GM21737 (cell line): ENCODE data around the gene CDK5RAP2.
"Not testable (repeated sequence)": the region's sequence is repeated elsewhere in the genome, so short reads cannot be mapped to it uniquely, and the experiment has no call there.

Experiments used
- ATAC-seq: cut with Tn5 transposase; IDR thresholded peaks from one replicate; pipeline ENCODE4 v1.9.1; 2021; ENCODE audit warnings: mild to moderate bottlenecking, moderate library complexity; ENCODE audit not compliant: unreplicated experiment

CDK5RAP2 gene

GRCh38 chr9:120515996-120516395, 64.0 kb downstream of the CDK5RAP2 start:
- ATAC-seq: not testable (repeated sequence)

GRCh38 chr9:120515481-120515880, 64.5 kb downstream of the CDK5RAP2 start:
- not testable (repeated sequence) for ATAC-seq

GRCh38 chr9:120514405-120514804, 65.6 kb downstream of the CDK5RAP2 start:
- ATAC-seq: no peak

- ATAC-seq: no peak
Observed at GRCh38 chr9:120513825-120514396, 66.1 kb downstream of the CDK5RAP2 start.

- no peak for ATAC-seq
Observed at GRCh38 chr9:120510816-120511215, 69.2 kb downstream of the CDK5RAP2 start.

- ATAC-seq: no peak
Observed at GRCh38 chr9:120507936-120508510, 71.9 kb downstream of the CDK5RAP2 start.

- no peak for ATAC-seq
Observed at GRCh38 chr9:120505186-120505585, 74.8 kb downstream of the CDK5RAP2 start.

- no peak for ATAC-seq
Observed at GRCh38 chr9:120500733-120501132, 79.2 kb downstream of the CDK5RAP2 start.

- ATAC-seq: not testable (repeated sequence)
Observed at GRCh38 chr9:120497865-120498264, 82.1 kb downstream of the CDK5RAP2 start.

GRCh38 chr9:120496438-120496837, 83.5 kb downstream of the CDK5RAP2 start:
- ATAC-seq: not testable (repeated sequence)

- peak; percentile 92 for ATAC-seq
Observed at GRCh38 chr9:120490888-120491595, 88.9 kb downstream of the CDK5RAP2 start.

GRCh38 chr9:120486835-120487234, 93.1 kb downstream of the CDK5RAP2 start:
- no peak for ATAC-seq

- ATAC-seq: no peak
Observed at GRCh38 chr9:120486347-120486746, 93.6 kb downstream of the CDK5RAP2 start.

GRCh38 chr9:120485788-120486187, 94.2 kb downstream of the CDK5RAP2 start:
- no peak for ATAC-seq

- ATAC-seq: no peak
Observed at GRCh38 chr9:120484162-120484561, 95.8 kb downstream of the CDK5RAP2 start.

GRCh38 chr9:120482424-120483186, 97.4 kb downstream of the CDK5RAP2 start:
- ATAC-seq: no peak

- no peak for ATAC-seq
Observed at GRCh38 chr9:120481846-120482245, 98.1 kb downstream of the CDK5RAP2 start.

- ATAC-seq: no peak
Observed at GRCh38 chr9:120481248-120481647, 98.7 kb downstream of the CDK5RAP2 start.

- ATAC-seq: no peak
Observed at GRCh38 chr9:120480707-120481106, 99.3 kb downstream of the CDK5RAP2 start.

GRCh38 chr9:120478208-120478607, 101.8 kb downstream of the CDK5RAP2 start:
- ATAC-seq: no peak

- ATAC-seq: no peak
Observed at GRCh38 chr9:120477534-120478001, 102.4 kb downstream of the CDK5RAP2 start.
